Fibroblast of skin of scalp (primary cell): Measurements from ENCODE around the gene KIF24.
"Not testable (repeated sequence)": the region's sequence is repeated elsewhere in the genome, so short reads cannot be mapped to it uniquely, and the experiment has no call there.

Experiments
- DNase-seq: peaks from one replicate; pipeline ENCODE4 v3.0.0-alpha.2; 2013

The KIF24 gene

GRCh38 chr9:34328500-34328986 is 525 bp downstream of the KIF24 start:
- DNase-seq: peak; percentile 18

- DNase-seq: no peak
These were observed 2.4 kb downstream of the KIF24 start for GRCh38 chr9:34326690-34327089.

- no peak for DNase-seq
These were observed 6.0 kb downstream of the KIF24 start for GRCh38 chr9:34322899-34323591.

- DNase-seq: no peak
These were observed 7.6 kb downstream of the KIF24 start for GRCh38 chr9:34321451-34321850.

- DNase-seq: no peak
These were observed 10.8 kb downstream of the KIF24 start for GRCh38 chr9:34318163-34318790.

DNA sequence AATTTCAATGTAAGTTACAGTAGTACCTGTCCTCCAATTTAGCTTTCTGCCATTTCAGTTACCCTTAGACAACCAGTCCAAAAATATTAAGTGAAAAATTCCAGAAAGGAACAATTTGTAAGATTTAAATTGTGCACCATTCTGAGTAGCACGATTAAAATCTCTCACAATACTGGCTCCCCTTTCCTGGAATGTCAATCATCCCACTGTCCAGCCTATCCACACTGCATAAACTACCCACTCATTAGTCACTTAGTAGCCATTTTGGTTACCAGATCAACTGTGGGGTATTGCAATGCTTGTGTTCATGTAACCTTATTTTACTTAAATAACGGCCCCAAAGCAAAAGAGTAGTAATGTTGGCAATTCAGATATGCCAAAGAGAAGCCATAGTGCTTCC is 11.6 kb downstream of the KIF24 start:
- no peak for DNase-seq

DNA sequence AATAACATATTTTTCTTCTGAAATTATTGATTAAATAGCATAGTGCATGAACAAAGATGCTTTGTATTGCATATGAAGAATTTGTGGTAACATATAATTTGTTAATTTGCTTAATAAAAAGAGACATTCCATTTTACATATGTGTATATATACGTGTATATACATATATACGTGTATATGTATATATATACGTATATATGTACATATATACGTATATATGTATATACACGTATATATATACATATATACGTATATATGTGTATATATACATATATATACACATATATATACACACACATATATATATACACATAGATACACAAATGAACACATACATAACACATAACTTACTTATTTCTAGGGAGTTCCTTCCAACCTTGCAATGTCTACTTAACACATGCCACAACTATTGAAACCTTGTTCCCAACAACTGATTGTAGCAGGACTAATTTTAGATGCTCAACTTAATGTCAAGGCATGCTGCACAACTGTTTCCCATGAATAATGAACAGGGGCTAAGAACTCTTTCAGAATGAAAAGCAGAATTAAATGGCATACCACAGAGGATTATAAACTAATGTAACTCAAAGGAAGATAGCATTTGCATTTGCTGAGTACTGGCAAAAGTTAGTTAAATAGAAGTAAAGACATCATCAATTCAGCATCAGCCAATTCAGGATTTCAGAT is 17.4 kb downstream of the KIF24 start:
- DNase-seq: no peak

- DNase-seq: no peak
These were observed 18.9 kb downstream of the KIF24 start for GRCh38 chr9:34310215-34310614.

- not testable (repeated sequence) for DNase-seq
These were observed 20.8 kb downstream of the KIF24 start for GRCh38 chr9:34308316-34308715.

- DNase-seq: not testable (repeated sequence)
These were observed 28.0 kb downstream of the KIF24 start for GRCh38 chr9:34301064-34301463.

GRCh38 chr9:34292552-34292951 is 36.5 kb downstream of the KIF24 start:
- DNase-seq: no peak

GRCh38 chr9:34291423-34291822 is 37.6 kb downstream of the KIF24 start:
- DNase-seq: no peak

DNA sequence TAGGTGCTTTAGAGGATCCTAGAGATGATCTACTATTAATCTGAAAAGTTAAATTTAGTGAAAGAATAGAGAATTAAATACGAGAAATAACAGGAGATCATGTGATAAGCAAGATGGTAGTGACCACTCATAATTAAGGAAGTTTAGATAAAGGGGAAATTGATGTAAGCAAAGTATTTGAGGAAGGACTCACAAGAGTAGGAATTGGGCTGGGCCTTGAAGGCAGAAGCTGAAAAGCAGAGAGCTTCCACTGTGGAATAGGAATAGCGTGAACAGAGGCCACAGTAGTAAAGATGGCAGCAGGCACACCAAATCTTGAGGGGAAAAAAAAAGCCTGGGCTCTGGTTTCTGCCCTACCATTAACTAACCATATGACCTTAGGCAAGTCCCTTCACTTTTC is 38.0 kb downstream of the KIF24 start:
- DNase-seq: no peak

GRCh38 chr9:34289159-34289558 is 39.9 kb downstream of the KIF24 start:
- no peak for DNase-seq

DNA sequence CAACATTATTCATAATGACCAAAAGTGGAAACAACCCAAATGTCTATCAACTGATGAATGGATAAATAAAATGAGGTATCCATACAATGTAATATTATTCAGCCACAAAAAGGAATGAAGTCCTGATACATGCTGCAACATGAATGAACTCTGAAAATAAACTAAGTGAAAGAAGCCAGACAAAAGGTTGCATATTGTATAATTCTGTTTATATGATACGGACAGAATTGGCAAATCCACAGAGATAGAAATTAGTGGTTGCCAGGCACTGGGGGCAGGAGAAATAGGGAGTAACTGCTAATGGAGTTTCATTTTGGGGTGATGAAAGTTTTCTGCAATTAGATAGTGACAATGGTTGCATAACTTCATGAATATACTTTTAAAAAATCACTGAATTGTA is 47.0 kb downstream of the KIF24 start:
- DNase-seq: no peak

DNA sequence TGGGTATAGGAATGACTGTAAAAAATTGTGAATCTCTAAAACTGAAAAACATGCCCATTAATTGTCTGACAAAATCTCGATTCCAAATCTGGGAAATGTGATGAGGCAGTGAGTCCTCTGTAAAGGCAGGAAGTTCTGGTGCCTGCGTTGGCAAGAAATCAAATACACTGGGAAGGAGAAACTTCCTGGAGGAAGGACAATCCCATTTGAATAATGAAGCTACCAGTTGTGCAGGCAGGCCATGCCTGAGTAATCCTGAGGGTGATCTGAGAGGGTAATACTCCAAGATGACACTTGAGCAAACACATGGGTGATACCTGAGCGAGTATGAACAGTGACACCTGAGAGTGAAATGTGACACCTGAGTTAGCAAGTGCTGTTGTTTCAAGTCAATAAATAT is 49.7 kb downstream of the KIF24 start:
- no peak for DNase-seq
